A549 (cell line): ENCODE measurements around the gene INSYN1.

Experiments
- EHF ChIP-seq: fragments of 250-450 bp; sonication (Bioruptor Pico); IDR thresholded peaks from 2 replicates; pipeline ENCODE4 v1.5.0; 2020; ENCODE audit warnings: mild to moderate bottlenecking
- EP300 ChIP-seq, 2 experiments: fragments of >200 bp; sonication (Bioruptor Twin); formaldehyde crosslinking; IDR thresholded peaks; 2 replicates in 1 of 2; 3 replicates in 1 of 2; pipeline ENCODE4 v1.6.1; 2016 to 2017
- ESRRA ChIP-seq: fragments of 150-350 bp; IDR thresholded peaks from 2 replicates; pipeline ENCODE4 v1.6.1; 2014; ENCODE audit warnings: mild to moderate bottlenecking, low read length, borderline replicate concordance
- KDM1A ChIP-seq: fragments of 200-600 bp; sonication (generic); IDR thresholded peaks from 2 replicates; pipeline ENCODE4 v1.6.1; 2016; ENCODE audit warnings: low read depth, mild to moderate bottlenecking
- KDM5A ChIP-seq: fragments of 200-600 bp; sonication (generic); IDR thresholded peaks from 2 replicates; pipeline ENCODE4 v1.6.1; 2016; ENCODE audit warnings: antibody characterized with exemption, mild to moderate bottlenecking
- MAFK ChIP-seq: fragments of 450-650 bp; IDR thresholded peaks from 2 replicates; pipeline ENCODE4 v1.6.1; 2014; ENCODE audit not compliant: partially characterized antibody
- NPAS2 ChIP-seq: fragments of 250-450 bp; sonication (Bioruptor Pico); IDR thresholded peaks from 2 replicates; pipeline ENCODE4 v1.8.0; 2022; ENCODE audit warnings: mild to moderate bottlenecking, moderate library complexity, borderline replicate concordance
- POLR2A ChIP-seq: IDR thresholded peaks from 2 replicates; pipeline ENCODE4 v1.6.1; 2012; ENCODE audit warnings: mild to moderate bottlenecking, low read length
- RAD21 ChIP-seq, 2 experiments: fragments of >200 bp in 1 of 2; sonication (Bioruptor Twin) in 1 of 2; formaldehyde crosslinking in 1 of 2; IDR thresholded peaks in 1 of 2; conservative IDR thresholded peaks in 1 of 2; 2 replicates in 1 of 2; 3 replicates in 1 of 2; pipeline ENCODE4 v1.6.1; 2012 to 2018; ENCODE audit warnings: inconsistent platforms in 1 of 2
- TFCP2L1 ChIP-seq: fragments of 250-450 bp; sonication (Bioruptor Pico); IDR thresholded peaks from 2 replicates; pipeline ENCODE4 v1.5.0; 2021; ENCODE audit warnings: mild to moderate bottlenecking
- TF ChIP-seq, protein P1 (sequence below): fragments of >200 bp; sonication (Bioruptor Twin); formaldehyde crosslinking; IDR thresholded peaks from 3 replicates; pipeline ENCODE4 v1.5.1; 2016
- TF ChIP-seq, protein P2 (sequence below): fragments of >200 bp; sonication (Bioruptor Twin); formaldehyde crosslinking; IDR thresholded peaks from 3 replicates; pipeline ENCODE4 v1.6.1; 2016

DNA sequence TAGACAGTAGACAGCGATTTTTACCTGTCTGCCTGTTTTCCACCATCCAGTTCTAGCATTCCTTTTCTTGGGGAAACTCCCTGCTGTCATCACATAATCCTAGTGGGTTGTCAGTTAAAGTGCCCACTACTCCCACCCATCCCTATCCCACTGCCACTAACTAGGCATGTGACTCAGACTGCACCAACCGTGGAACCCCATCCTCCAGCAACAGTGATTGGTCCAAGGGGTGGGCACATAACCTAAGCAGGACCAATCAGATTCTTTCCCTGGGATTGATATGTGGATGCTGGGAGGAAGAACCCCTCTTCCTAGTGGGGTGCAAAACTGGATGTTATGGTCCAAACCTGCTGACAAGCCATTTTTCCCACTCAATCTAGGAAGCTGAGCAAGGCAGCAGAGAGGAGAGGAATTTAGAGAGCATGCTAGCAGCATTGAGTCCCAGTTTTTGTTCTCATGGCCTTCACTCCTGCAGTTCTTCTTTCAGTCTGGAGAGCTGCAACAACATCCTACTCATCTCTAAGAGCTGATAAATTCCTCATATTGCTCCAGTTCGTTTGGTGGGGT lies 3.9 kb upstream of the INSYN1 start:
- TF ChIP-seq, protein P1, sequence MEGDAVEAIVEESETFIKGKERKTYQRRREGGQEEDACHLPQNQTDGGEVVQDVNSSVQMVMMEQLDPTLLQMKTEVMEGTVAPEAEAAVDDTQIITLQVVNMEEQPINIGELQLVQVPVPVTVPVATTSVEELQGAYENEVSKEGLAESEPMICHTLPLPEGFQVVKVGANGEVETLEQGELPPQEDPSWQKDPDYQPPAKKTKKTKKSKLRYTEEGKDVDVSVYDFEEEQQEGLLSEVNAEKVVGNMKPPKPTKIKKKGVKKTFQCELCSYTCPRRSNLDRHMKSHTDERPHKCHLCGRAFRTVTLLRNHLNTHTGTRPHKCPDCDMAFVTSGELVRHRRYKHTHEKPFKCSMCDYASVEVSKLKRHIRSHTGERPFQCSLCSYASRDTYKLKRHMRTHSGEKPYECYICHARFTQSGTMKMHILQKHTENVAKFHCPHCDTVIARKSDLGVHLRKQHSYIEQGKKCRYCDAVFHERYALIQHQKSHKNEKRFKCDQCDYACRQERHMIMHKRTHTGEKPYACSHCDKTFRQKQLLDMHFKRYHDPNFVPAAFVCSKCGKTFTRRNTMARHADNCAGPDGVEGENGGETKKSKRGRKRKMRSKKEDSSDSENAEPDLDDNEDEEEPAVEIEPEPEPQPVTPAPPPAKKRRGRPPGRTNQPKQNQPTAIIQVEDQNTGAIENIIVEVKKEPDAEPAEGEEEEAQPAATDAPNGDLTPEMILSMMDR = no peak
- TF ChIP-seq, protein P2, sequence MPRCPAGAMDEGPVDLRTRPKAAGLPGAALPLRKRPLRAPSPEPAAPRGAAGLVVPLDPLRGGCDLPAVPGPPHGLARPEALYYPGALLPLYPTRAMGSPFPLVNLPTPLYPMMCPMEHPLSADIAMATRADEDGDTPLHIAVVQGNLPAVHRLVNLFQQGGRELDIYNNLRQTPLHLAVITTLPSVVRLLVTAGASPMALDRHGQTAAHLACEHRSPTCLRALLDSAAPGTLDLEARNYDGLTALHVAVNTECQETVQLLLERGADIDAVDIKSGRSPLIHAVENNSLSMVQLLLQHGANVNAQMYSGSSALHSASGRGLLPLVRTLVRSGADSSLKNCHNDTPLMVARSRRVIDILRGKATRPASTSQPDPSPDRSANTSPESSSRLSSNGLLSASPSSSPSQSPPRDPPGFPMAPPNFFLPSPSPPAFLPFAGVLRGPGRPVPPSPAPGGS = no peak
- TF ChIP-seq TFCP2L1 (CRISPR knock-in tag) = no peak
- no peak for TF ChIP-seq POLR2A
- TF ChIP-seq MAFK = peak; percentile 66
- no peak for TF ChIP-seq EP300 (IDR thresholded peaks at IDR 0.05)
- TF ChIP-seq EHF (CRISPR knock-in tag) = no peak
- no peak for TF ChIP-seq KDM5A
- TF ChIP-seq RAD21 (conservative IDR thresholded peaks at IDR 0.05 in 1 of 2, IDR thresholded peaks at IDR 0.05 in 1 of 2) = no peak
- TF ChIP-seq KDM1A = no peak
- no peak for TF ChIP-seq ESRRA
- TF ChIP-seq NPAS2 = no peak
